WERI-Rb-1 (cell line): ENCODE data around the gene DGLUCY.
"Not testable (repeated sequence)": the region's sequence is repeated elsewhere in the genome, so short reads cannot be mapped to it uniquely, and the experiment has no call there.

Experiments used
- DNase-seq: peaks from one replicate; pipeline ENCODE4 v3.0.0-alpha.2; 2020
- H3K27ac ChIP-seq: fragments of 250-450 bp; sonication (Bioruptor Pico); 2 replicates; pipeline ENCODE4 v1.5.1; 2020; ENCODE audit warnings: mild to moderate bottlenecking, moderate library complexity
- H3K27me3 ChIP-seq: fragments of 250-450 bp; sonication (Bioruptor Pico); 2 replicates; pipeline ENCODE4 v1.5.1; 2021; ENCODE audit warnings: mild to moderate bottlenecking, low read depth, moderate library complexity; ENCODE audit not compliant: insufficient read depth, severe bottlenecking
- H3K36me3 ChIP-seq: fragments of 250-450 bp; sonication (Bioruptor Pico); 2 replicates; pipeline ENCODE4 v1.5.1; 2020; ENCODE audit warnings: mild to moderate bottlenecking, moderate library complexity
- H3K4me3 ChIP-seq: 2 replicates; pipeline ENCODE4 v1.5.1; 2011; ENCODE audit warnings: low read depth, mild to moderate bottlenecking, control low read depth, low read length
- H3K9me3 ChIP-seq: fragments of 250-450 bp; sonication (Bioruptor Pico); 2 replicates; pipeline ENCODE4 v1.5.1; 2021; ENCODE audit warnings: mild to moderate bottlenecking, moderate library complexity; ENCODE audit not compliant: severe bottlenecking
- TF ChIP-seq, protein P1 (sequence below): IDR thresholded peaks from 2 replicates; pipeline ENCODE4 v1.5.1; 2011; ENCODE audit warnings: low read depth, mild to moderate bottlenecking, control low read depth, inconsistent platforms, low read length

The DGLUCY gene

DNA sequence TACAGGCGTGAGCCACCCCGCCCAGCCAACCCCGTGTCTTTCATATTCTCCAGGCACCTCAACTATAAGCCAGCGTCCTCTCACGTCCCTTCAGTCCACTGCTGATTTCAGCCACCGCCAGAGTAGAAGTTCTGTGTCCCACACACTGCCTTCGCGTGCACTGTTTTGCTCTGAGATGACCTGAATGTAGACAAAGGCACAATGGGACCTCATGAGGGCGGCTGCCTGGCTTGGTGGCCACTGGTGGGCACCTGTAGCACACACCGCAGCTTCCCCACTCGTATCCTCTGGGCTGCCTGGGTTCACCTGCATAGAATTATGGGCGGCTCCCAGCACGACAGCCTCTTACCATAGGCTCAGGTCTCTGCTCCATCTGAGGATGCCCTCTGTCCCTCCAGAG is 73.4 kb downstream of the DGLUCY start:
- H3K9me3 ChIP-seq: no peaks in the 10 kb centered on the region
- DNase-seq: no peak
- no peaks in the 10 kb centered on the region for H3K27me3 ChIP-seq
- peaks cover 6% of the 10 kb centered on the region; the same call in 1 of the 2 replicates for H3K36me3 ChIP-seq
- H3K27ac ChIP-seq: no peak overlapping the region
- H3K4me3 ChIP-seq: no peak overlapping the region
- TF ChIP-seq, protein P1, sequence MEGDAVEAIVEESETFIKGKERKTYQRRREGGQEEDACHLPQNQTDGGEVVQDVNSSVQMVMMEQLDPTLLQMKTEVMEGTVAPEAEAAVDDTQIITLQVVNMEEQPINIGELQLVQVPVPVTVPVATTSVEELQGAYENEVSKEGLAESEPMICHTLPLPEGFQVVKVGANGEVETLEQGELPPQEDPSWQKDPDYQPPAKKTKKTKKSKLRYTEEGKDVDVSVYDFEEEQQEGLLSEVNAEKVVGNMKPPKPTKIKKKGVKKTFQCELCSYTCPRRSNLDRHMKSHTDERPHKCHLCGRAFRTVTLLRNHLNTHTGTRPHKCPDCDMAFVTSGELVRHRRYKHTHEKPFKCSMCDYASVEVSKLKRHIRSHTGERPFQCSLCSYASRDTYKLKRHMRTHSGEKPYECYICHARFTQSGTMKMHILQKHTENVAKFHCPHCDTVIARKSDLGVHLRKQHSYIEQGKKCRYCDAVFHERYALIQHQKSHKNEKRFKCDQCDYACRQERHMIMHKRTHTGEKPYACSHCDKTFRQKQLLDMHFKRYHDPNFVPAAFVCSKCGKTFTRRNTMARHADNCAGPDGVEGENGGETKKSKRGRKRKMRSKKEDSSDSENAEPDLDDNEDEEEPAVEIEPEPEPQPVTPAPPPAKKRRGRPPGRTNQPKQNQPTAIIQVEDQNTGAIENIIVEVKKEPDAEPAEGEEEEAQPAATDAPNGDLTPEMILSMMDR: no peak

DNA sequence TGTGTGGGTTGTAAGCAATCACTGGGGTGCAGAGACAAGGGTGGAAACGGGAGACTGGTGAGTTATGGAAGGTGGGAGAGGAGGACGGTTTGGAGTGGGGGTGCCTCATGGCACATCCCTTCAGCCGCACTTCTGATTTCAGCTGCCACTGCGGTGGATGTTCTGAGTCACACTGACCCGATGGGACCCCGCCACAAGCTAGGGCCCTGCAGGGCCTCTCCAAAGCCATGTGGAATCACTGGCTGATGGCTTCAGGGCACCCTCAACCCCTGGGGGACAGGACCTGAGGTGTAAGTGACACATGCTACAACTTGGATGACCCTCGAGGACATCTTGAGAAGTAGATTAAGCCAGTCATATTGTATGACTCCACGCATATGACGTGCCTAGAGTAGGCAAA is 77.0 kb downstream of the DGLUCY start:
- Histone ChIP-seq H3K9me3 (no peaks in the 10 kb centered on the region), H3K27ac (no peak overlapping the region), H3K27me3 (no peaks in the 10 kb centered on the region), H3K4me3 (no peak overlapping the region), H3K36me3 (peaks cover 6% of the 10 kb centered on the region; the same call in 1 of the 2 replicates)
- no peak for DNase-seq
- TF ChIP-seq, protein P1: no peak

DNA sequence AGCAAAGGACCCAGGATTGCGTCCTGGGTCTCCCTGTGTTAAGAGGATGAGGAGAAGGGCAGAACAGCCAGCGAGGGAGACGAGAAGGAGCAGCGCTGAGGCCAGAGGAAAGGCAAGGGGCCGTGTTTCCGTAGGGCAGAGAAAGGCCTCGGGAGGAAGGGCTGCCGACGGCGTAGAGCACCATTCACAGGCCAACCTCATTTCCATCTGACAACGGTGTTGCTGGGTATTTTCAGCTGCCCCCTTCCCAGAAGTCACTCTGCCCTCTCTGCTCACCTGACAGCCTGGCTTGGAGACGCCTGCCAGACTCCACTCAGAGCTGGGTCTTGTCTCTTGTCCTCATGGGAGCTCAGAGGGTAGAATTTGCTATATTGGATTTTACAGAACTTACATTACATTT is 79.2 kb downstream of the DGLUCY start:
- Histone ChIP-seq H3K4me3 (no peak overlapping the region), H3K27ac (no peak overlapping the region), H3K9me3 (no peaks in the 10 kb centered on the region), H3K36me3 (peaks cover 6% of the 10 kb centered on the region), H3K27me3 (no peaks in the 10 kb centered on the region)
- DNase-seq: no peak
- TF ChIP-seq, protein P1: no peak

DNA sequence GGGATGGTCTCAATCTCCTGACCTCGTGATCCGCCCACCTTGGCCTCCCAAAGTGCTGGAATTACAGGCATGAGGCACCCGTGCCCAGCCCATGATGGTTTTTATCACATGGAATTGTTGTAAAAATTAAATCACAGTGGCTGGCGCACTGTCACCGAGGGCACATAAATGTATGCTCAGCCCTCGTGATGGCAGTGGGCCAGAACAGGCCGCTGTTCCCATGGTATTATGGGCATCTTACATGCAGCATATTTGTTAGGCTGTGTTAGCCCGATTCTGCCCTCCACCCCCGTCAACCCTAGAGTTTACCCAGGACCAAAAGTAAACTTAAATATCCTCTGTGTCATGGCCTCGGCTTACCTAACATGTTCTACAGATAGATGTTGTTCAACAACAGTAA is 82.0 kb downstream of the DGLUCY start:
- Histone ChIP-seq H3K9me3 (no peaks in the 10 kb centered on the region), H3K36me3 (peaks cover 11% of the 10 kb centered on the region), H3K4me3 (no peak overlapping the region), H3K27me3 (no peaks in the 10 kb centered on the region), H3K27ac (no peak overlapping the region)
- DNase-seq: no peak
- TF ChIP-seq, protein P1: no peak

DNA sequence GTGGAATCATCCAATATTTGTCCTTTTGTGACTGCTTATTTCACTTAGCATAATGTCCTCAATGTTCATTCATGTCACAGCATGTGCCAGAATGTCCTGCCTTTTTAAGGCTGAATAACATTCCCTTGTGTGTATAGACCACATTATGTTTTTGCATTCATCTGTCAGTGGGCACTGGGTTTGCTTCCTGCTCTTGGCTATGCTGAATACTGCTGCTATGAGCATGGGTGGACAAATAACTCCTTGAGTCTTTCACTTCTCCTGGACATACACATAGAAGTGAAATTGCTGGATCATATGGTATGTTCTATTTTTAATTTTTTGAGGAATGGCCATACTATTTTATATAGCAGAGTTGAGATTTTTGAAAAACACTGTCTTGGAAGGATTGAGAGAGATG is 83.8 kb downstream of the DGLUCY start:
- DNase-seq: no peak
- no peaks in the 10 kb centered on the region for H3K27me3 ChIP-seq
- peaks cover 14% of the 10 kb centered on the region for H3K36me3 ChIP-seq
- no peak overlapping the region for H3K27ac ChIP-seq
- H3K4me3 ChIP-seq: no peak overlapping the region
- TF ChIP-seq, protein P1: no peak
- H3K9me3 ChIP-seq: no peaks in the 10 kb centered on the region

DNA sequence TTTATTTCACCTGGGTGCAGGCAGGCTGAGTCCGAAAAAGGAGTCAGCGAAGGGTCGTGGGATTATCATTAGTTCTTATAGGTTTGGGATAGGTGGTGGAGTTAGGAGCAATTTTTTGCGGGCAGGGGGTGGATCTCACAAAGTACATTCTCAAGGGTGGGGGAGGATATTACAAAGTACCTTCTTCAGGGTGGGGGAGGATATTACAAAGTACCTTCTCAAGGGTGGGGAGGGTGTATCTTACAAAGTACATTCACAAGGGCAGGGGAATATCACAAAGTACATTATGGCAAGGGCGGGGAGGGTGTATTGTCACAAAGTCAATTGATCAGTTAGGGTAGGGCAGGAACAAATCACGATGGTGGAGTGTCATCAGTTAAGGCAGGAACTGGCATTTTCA is 86.9 kb downstream of the DGLUCY start:
- not testable (repeated sequence) for H3K27me3 ChIP-seq, H3K9me3 ChIP-seq, H3K4me3 ChIP-seq, H3K27ac ChIP-seq, DNase-seq
- H3K36me3 ChIP-seq: peaks cover 22% of the 10 kb centered on the region
